B cell (primary cell): ENCODE results near the gene TCEAL3.

Experiments
- EZH2 ChIP-seq: IDR thresholded peaks from 2 replicates; pipeline ENCODE4 v1.6.1; 2012; ENCODE audit warnings: borderline replicate concordance, low read depth, mild to moderate bottlenecking, moderate library complexity, low read length; ENCODE audit not compliant: insufficient read depth, poor library complexity, severe bottlenecking
- TF ChIP-seq, protein P1 (sequence below): fragments of 200-600 bp; IDR thresholded peaks from one replicate; pipeline ENCODE4 v1.8.0; 2022; ENCODE audit warnings: antibody characterized with exemption, mild to moderate bottlenecking

DNA sequence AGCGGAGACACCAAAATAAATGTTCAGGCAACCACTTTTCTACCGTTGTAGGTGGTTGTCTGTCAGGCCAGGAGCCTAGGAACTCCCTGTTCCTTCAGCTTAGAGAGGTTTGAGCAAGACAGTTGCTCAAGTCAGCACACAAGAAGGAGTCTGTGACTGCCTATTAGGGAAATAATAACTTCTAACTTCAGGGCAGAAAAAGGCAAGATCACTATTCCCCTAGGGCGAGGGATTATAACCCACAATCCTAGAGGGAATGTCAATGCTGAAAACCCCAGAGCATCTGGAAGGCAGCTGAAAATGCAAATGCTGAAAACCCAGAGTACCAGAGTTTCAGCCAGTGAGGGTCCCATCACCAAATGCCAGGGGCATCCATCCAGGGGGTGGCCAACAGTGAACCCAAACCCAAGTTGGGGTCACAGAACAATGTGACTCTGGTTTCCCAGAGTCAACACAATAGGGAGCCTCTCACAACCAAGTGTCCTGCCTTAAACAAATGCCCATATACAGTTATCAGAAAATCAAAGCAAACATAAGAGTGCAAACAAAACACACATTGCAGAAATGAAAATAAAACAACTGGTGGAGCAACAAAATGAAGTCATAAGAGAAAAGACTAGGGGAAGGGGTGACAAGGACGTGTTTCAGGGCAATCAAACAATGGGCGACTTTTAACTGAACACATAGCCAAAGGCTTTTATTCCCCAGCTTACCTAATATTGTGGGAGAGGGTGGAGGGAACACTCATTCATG lies 51.1 kb downstream of the TCEAL3 start:
- TF ChIP-seq, protein P1, sequence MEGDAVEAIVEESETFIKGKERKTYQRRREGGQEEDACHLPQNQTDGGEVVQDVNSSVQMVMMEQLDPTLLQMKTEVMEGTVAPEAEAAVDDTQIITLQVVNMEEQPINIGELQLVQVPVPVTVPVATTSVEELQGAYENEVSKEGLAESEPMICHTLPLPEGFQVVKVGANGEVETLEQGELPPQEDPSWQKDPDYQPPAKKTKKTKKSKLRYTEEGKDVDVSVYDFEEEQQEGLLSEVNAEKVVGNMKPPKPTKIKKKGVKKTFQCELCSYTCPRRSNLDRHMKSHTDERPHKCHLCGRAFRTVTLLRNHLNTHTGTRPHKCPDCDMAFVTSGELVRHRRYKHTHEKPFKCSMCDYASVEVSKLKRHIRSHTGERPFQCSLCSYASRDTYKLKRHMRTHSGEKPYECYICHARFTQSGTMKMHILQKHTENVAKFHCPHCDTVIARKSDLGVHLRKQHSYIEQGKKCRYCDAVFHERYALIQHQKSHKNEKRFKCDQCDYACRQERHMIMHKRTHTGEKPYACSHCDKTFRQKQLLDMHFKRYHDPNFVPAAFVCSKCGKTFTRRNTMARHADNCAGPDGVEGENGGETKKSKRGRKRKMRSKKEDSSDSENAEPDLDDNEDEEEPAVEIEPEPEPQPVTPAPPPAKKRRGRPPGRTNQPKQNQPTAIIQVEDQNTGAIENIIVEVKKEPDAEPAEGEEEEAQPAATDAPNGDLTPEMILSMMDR = no peak
- no peak for TF ChIP-seq EZH2
